SK-N-SH (cell line): ENCODE measurements around the gene MECP2.

Experiments used
- EP300 ChIP-seq, 2 experiments: IDR thresholded peaks; 2 replicates each; pipeline versions ENCODE4 v1.4.0 to v1.6.1; 2012; ENCODE audit warnings: borderline replicate concordance in 1 of 2, low read depth in 1 of 2, low read length in 1 of 2
- FOXM1 ChIP-seq: IDR thresholded peaks from 2 replicates; pipeline ENCODE4 v1.4.0; 2012; ENCODE audit warnings: low read depth, mild to moderate bottlenecking
- POLR2AphosphoS5 ChIP-seq: IDR thresholded peaks from 2 replicates; pipeline ENCODE4 v1.6.1; 2012; ENCODE audit warnings: low read depth, low read length
- RCOR1 ChIP-seq: fragments of 150-350 bp; IDR thresholded peaks from 2 replicates; pipeline ENCODE4 v1.6.1; 2017; ENCODE audit warnings: antibody characterized with exemption, low read length
- RFX5 ChIP-seq: IDR thresholded peaks from 2 replicates; pipeline ENCODE4 v1.6.1; 2012; ENCODE audit warnings: mild to moderate bottlenecking, improper control_type of control experiment, low read length
- RXRA ChIP-seq: IDR thresholded peaks from 2 replicates; pipeline ENCODE4 v1.4.0; 2012; ENCODE audit warnings: low read depth, mild to moderate bottlenecking, borderline replicate concordance
- TAF1 ChIP-seq: IDR thresholded peaks from 2 replicates; pipeline ENCODE4 v1.6.1; 2012; ENCODE audit warnings: low read depth, mild to moderate bottlenecking, low read length, moderate library complexity, borderline replicate concordance
- YY1 ChIP-seq: IDR thresholded peaks from 2 replicates; pipeline ENCODE4 v1.4.0; 2012; ENCODE audit warnings: low read depth, mild to moderate bottlenecking
- TF ChIP-seq, protein P1 (sequence below): fragments of 200-600 bp; sonication (generic); IDR thresholded peaks from 2 replicates; pipeline ENCODE4 v1.6.1; 2017; ENCODE audit warnings: antibody characterized with exemption, mild to moderate bottlenecking, moderate library complexity
- TF ChIP-seq, protein P2 (sequence below): IDR thresholded peaks from 2 replicates; pipeline ENCODE4 v1.6.1; 2012; ENCODE audit warnings: mild to moderate bottlenecking, low read depth, low read length, moderate library complexity
- TF ChIP-seq, protein P3 (sequence below): fragments of 150-350 bp; IDR thresholded peaks from 2 replicates; pipeline ENCODE4 v1.6.1; 2017; ENCODE audit warnings: antibody characterized with exemption, low read length, low read depth, borderline replicate concordance

DNA sequence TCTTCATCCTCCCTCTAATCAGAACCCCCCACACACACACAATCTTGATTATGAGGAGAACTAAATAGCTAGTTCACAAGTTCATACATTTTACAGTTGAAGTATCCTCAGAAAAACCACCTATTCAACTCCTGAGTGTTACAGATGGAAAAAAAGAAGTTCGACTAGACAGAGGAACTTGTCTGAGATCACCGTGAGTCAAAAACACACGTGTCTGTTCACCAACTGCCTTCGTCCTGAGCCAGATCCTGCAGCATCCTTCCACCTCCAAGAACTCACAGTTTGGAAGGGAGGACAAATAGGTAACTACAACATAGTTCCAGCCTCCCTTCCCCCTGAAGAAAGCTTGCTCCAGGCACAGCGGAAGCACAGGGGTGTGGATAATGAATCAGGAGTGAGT lies 58.9 kb downstream of the MECP2 start:
- TF ChIP-seq, protein P1, sequence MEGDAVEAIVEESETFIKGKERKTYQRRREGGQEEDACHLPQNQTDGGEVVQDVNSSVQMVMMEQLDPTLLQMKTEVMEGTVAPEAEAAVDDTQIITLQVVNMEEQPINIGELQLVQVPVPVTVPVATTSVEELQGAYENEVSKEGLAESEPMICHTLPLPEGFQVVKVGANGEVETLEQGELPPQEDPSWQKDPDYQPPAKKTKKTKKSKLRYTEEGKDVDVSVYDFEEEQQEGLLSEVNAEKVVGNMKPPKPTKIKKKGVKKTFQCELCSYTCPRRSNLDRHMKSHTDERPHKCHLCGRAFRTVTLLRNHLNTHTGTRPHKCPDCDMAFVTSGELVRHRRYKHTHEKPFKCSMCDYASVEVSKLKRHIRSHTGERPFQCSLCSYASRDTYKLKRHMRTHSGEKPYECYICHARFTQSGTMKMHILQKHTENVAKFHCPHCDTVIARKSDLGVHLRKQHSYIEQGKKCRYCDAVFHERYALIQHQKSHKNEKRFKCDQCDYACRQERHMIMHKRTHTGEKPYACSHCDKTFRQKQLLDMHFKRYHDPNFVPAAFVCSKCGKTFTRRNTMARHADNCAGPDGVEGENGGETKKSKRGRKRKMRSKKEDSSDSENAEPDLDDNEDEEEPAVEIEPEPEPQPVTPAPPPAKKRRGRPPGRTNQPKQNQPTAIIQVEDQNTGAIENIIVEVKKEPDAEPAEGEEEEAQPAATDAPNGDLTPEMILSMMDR, result no peak
- TF ChIP-seq FOXM1 (no peak), RFX5 (no peak), POLR2AphosphoS5 (no peak), EP300 (IDR thresholded peaks at IDR 0.05; ENCODE audit: borderline replicate concordance in 1 of 2, low read depth in 1 of 2, low read length in 1 of 2) (no peak), TAF1 (no peak), YY1 (no peak), RCOR1 (no peak), RXRA (no peak)
- TF ChIP-seq, protein P2, sequence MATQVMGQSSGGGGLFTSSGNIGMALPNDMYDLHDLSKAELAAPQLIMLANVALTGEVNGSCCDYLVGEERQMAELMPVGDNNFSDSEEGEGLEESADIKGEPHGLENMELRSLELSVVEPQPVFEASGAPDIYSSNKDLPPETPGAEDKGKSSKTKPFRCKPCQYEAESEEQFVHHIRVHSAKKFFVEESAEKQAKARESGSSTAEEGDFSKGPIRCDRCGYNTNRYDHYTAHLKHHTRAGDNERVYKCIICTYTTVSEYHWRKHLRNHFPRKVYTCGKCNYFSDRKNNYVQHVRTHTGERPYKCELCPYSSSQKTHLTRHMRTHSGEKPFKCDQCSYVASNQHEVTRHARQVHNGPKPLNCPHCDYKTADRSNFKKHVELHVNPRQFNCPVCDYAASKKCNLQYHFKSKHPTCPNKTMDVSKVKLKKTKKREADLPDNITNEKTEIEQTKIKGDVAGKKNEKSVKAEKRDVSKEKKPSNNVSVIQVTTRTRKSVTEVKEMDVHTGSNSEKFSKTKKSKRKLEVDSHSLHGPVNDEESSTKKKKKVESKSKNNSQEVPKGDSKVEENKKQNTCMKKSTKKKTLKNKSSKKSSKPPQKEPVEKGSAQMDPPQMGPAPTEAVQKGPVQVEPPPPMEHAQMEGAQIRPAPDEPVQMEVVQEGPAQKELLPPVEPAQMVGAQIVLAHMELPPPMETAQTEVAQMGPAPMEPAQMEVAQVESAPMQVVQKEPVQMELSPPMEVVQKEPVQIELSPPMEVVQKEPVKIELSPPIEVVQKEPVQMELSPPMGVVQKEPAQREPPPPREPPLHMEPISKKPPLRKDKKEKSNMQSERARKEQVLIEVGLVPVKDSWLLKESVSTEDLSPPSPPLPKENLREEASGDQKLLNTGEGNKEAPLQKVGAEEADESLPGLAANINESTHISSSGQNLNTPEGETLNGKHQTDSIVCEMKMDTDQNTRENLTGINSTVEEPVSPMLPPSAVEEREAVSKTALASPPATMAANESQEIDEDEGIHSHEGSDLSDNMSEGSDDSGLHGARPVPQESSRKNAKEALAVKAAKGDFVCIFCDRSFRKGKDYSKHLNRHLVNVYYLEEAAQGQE, result no peak
- TF ChIP-seq, protein P3, sequence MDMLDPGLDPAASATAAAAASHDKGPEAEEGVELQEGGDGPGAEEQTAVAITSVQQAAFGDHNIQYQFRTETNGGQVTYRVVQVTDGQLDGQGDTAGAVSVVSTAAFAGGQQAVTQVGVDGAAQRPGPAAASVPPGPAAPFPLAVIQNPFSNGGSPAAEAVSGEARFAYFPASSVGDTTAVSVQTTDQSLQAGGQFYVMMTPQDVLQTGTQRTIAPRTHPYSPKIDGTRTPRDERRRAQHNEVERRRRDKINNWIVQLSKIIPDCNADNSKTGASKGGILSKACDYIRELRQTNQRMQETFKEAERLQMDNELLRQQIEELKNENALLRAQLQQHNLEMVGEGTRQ, result no peak
